WTC11 (cell line): ENCODE measurements around the gene LRRK2. TPM values are rescaled to one million over a fixed set of nuclear protein-coding genes. Genes with fewer than 3 reads are reported as not detected.
A peak's percentile ranks its signal among the peaks of the same experiment; 100 is the strongest.

Experiments
- ATAC-seq: fragments of 200-7000 bp; cut with Tn5 transposase; 2 replicates; pipeline ENCODE4 v1.10.0; 2021; ENCODE audit warnings: mild to moderate bottlenecking, moderate library complexity
- CTCF ChIA-PET: fragments of 300-600 bp; sonication (Branson Sonifier 250); formaldehyde crosslinking; loops from one replicate; lab custom pipeline; 2021; ENCODE audit warnings: antibody characterized with exemption; lab: Charles Lee
- POLR2A ChIA-PET: fragments of 350-600 bp; sonication (Branson Sonifier 250); formaldehyde crosslinking; loops from one replicate; lab custom pipeline; 2021; ENCODE audit warnings: antibody characterized with exemption; lab: Charles Lee
- DNase-seq: peaks from one replicate; pipeline ENCODE4 v3.0.0; 2021; ENCODE audit warnings: low spot score
- H3K27ac Mint-ChIP-seq: 2 replicates; pipeline ENCODE4 v1.8.0; 2021; ENCODE audit warnings: mixed read lengths
- H3K27me3 Mint-ChIP-seq: 2 replicates; pipeline ENCODE4 v1.8.0; 2021; ENCODE audit warnings: low read depth, mild to moderate bottlenecking, moderate library complexity, mixed read lengths
- H3K36me3 Mint-ChIP-seq: 2 replicates; pipeline ENCODE4 v1.8.0; 2021; ENCODE audit warnings: mixed read lengths
- H3K4me1 Mint-ChIP-seq: 2 replicates; pipeline ENCODE4 v1.8.0; 2022; ENCODE audit warnings: mixed read lengths
- H3K4me3 Mint-ChIP-seq: 2 replicates; pipeline ENCODE4 v1.8.0; 2021; ENCODE audit warnings: mild to moderate bottlenecking, moderate library complexity, mixed read lengths
- H3K9me3 Mint-ChIP-seq: 2 replicates; pipeline ENCODE4 v1.8.0; 2021; ENCODE audit warnings: mixed read lengths
- AFF4 ChIP-seq: sonication (generic); formaldehyde crosslinking; IDR thresholded peaks from 2 replicates; pipeline ENCODE4 v1.8.1; 2023; ENCODE audit warnings: mild to moderate bottlenecking, missing genetic modification reagents, borderline replicate concordance
- ATF3 ChIP-seq: sonication (generic); formaldehyde crosslinking; conservative IDR thresholded peaks from 2 replicates; pipeline ENCODE4 v1.8.1; 2022; ENCODE audit warnings: mild to moderate bottlenecking, missing genetic modification reagents
- FOXP1 ChIP-seq: sonication (generic); formaldehyde crosslinking; IDR thresholded peaks from 2 replicates; pipeline ENCODE4 v1.8.0; 2022; ENCODE audit warnings: missing genetic modification reagents, mild to moderate bottlenecking, moderate library complexity, borderline replicate concordance
- GRHL2 ChIP-seq: fragments of 250-450 bp; sonication (Bioruptor Pico); IDR thresholded peaks from 2 replicates; pipeline ENCODE4 v1.8.0; 2022; ENCODE audit warnings: mild to moderate bottlenecking, moderate library complexity; ENCODE audit not compliant: insufficient replicate concordance, severe bottlenecking
- HMGXB4 ChIP-seq: sonication (generic); formaldehyde crosslinking; IDR thresholded peaks from 2 replicates; pipeline ENCODE4 v1.8.1; 2023; ENCODE audit warnings: mild to moderate bottlenecking, moderate library complexity, missing genetic modification reagents
- IRF2 ChIP-seq: sonication (generic); formaldehyde crosslinking; IDR thresholded peaks from 2 replicates; pipeline ENCODE4 v1.8.0; 2022; ENCODE audit warnings: low read depth, missing genetic modification reagents, borderline replicate concordance
- KAT7 ChIP-seq: sonication (generic); formaldehyde crosslinking; IDR thresholded peaks from 2 replicates; pipeline ENCODE4 v1.8.1; 2023; ENCODE audit warnings: missing genetic modification reagents, mild to moderate bottlenecking, borderline replicate concordance
- NFE2L1 ChIP-seq: sonication (generic); formaldehyde crosslinking; IDR thresholded peaks from 2 replicates; pipeline ENCODE4 v1.8.1; 2023; ENCODE audit warnings: missing genetic modification reagents
- RORB ChIP-seq: fragments of 250-450 bp; sonication (Bioruptor Pico); IDR thresholded peaks from 2 replicates; pipeline ENCODE4 v1.9.0; 2021; ENCODE audit warnings: mild to moderate bottlenecking
- SMAD3 ChIP-seq: sonication (generic); formaldehyde crosslinking; IDR thresholded peaks from 2 replicates; pipeline ENCODE4 v1.8.0; 2022; ENCODE audit warnings: missing genetic modification reagents, mild to moderate bottlenecking, borderline replicate concordance
- TCF7 ChIP-seq: sonication (generic); formaldehyde crosslinking; IDR thresholded peaks from 2 replicates; pipeline ENCODE4 v1.8.0; 2022; ENCODE audit warnings: mild to moderate bottlenecking, low read depth, missing genetic modification reagents, moderate library complexity
- USF1 ChIP-seq: sonication (generic); formaldehyde crosslinking; IDR thresholded peaks from 2 replicates; pipeline ENCODE4 v1.8.0; 2022; ENCODE audit warnings: mild to moderate bottlenecking, missing genetic modification reagents
- USF2 ChIP-seq: sonication (generic); formaldehyde crosslinking; IDR thresholded peaks from 2 replicates; pipeline ENCODE4 v1.8.1; 2023; ENCODE audit warnings: mild to moderate bottlenecking, missing genetic modification reagents, moderate library complexity
- ZNF219 ChIP-seq: sonication (generic); formaldehyde crosslinking; IDR thresholded peaks from 2 replicates; pipeline ENCODE4 v1.8.0; 2023; ENCODE audit warnings: missing genetic modification reagents, mild to moderate bottlenecking, borderline replicate concordance
- ZNF532 ChIP-seq: fragments of 250-450 bp; sonication (Bioruptor Pico); IDR thresholded peaks from 2 replicates; pipeline ENCODE4 v1.9.0; 2021; ENCODE audit warnings: mild to moderate bottlenecking, borderline replicate concordance
- total RNA-seq: library from RNA; stranded (reverse); gene quantifications from 3 replicates; pipeline ENCODE4 v1.2.3, GENCODE V29; 2021
- TF ChIP-seq, protein P1 (sequence below): sonication (generic); formaldehyde crosslinking; IDR thresholded peaks from 2 replicates; pipeline ENCODE4 v1.8.0; 2022; ENCODE audit warnings: mild to moderate bottlenecking, missing genetic modification reagents

Gene LRRK2
- total RNA-seq, 1 experiment from 2014 or later: 0.46 TPM

GRCh38 chr12:40225984-40226602 lies 1.3 kb downstream of the LRRK2 start:
- no peak for TF ChIP-seq RORB (CRISPR knock-in tag)
- TF ChIP-seq ZNF219: no peak
- TF ChIP-seq IRF2 (CRISPR knock-in tag): no peak
- peak overlapping the region; percentile 68 for H3K4me3 Mint-ChIP-seq
- DNase-seq: no peak
- CTCF ChIA-PET: no interaction called here
- H3K36me3 Mint-ChIP-seq: no peaks in the 10 kb centered on the region
- POLR2A ChIA-PET: no interaction called here
- no peak overlapping the region for H3K27ac Mint-ChIP-seq
- no peak for ATAC-seq
- peaks cover 9% of the 10 kb centered on the region for H3K9me3 Mint-ChIP-seq
- H3K4me1 Mint-ChIP-seq: peaks cover 24% of the 10 kb centered on the region
- H3K27me3 Mint-ChIP-seq: peaks cover 37% of the 10 kb centered on the region

DNA sequence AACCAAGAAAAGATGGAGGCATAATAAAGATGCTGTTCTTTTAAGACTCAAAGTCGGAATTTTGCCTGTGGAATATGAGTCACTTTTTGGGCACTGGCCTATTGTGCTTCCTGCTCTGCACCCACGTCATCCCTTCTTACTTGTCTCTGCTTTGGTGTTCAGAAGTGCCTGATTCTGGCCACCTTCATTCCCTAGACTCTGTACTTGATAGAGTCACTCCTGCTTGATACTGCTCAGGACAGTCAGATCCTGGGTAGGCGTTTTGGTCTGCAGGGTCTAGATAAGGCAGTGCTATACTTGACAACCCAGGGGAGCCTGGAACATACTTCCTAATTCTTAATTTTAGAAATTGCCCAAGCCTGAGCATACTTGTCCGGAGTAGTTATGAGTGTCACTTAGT lies 1.9 kb downstream of the LRRK2 start:
- DNase-seq (no peak), ATAC-seq (no peak)
- Mint-ChIP-seq H3K4me3 (no peak overlapping the region), H3K4me1 (peaks cover 24% of the 10 kb centered on the region), H3K36me3 (no peaks in the 10 kb centered on the region), H3K27me3 (peaks cover 37% of the 10 kb centered on the region), H3K9me3 (peaks cover 9% of the 10 kb centered on the region), H3K27ac (no peak overlapping the region)
- CTCF ChIA-PET: no interaction called here
- POLR2A ChIA-PET: no interaction called here
- TF ChIP-seq TCF7 (no peak), USF2 (CRISPR knock-in tag) (no peak), ZNF532 (CRISPR knock-in tag) (no peak), ATF3 (no peak), HMGXB4 (CRISPR knock-in tag) (no peak), SMAD3 (CRISPR knock-in tag) (no peak)

DNA sequence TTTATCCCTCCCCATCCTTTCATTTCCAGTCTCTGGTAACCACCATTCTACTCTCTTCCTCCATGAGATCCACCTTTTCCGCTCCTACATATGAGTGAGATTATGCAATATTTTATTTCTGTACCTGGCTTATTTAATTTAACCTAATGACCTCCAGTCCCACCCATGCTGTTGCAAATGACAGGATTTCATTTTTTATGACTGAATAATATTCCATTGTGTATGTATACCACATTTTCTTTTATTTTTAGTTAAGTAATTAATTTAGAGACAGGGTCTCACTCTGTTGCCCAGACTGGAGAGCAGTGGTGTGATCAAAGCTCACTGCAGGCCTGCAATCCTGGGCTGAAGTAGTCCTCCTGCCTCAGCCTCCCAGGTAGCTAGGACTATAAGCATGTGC lies 2.6 kb downstream of the LRRK2 start:
- Mint-ChIP-seq H3K4me1 (peaks cover 24% of the 10 kb centered on the region), H3K27ac (no peak overlapping the region), H3K4me3 (no peak overlapping the region), H3K36me3 (no peaks in the 10 kb centered on the region), H3K27me3 (peaks cover 37% of the 10 kb centered on the region), H3K9me3 (peaks cover 9% of the 10 kb centered on the region)
- DNase-seq (no peak), ATAC-seq (no peak)
- ChIA-PET POLR2A (no interaction called here), CTCF (no interaction called here)
- TF ChIP-seq FOXP1 (CRISPR knock-in tag) (no peak), AFF4 (CRISPR knock-in tag) (no peak), NFE2L1 (CRISPR knock-in tag) (no peak), USF1 (CRISPR knock-in tag) (no peak), SMAD3 (CRISPR knock-in tag) (no peak), GRHL2 (CRISPR knock-in tag) (no peak), KAT7 (CRISPR knock-in tag) (no peak), IRF2 (CRISPR knock-in tag) (no peak)
- TF ChIP-seq, protein P1, sequence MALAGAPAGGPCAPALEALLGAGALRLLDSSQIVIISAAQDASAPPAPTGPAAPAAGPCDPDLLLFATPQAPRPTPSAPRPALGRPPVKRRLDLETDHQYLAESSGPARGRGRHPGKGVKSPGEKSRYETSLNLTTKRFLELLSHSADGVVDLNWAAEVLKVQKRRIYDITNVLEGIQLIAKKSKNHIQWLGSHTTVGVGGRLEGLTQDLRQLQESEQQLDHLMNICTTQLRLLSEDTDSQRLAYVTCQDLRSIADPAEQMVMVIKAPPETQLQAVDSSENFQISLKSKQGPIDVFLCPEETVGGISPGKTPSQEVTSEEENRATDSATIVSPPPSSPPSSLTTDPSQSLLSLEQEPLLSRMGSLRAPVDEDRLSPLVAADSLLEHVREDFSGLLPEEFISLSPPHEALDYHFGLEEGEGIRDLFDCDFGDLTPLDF (CRISPR knock-in tag): no peak
